ENCODE results near the gene SNX33. TPM values are rescaled to one million over a fixed set of nuclear protein-coding genes. Genes with fewer than 3 reads are reported as not detected.
A peak's percentile ranks its signal among the peaks of the same experiment; 100 is the strongest.
"Not testable (repeated sequence)": the region's sequence is repeated elsewhere in the genome, so short reads cannot be mapped to it uniquely, and the experiment has no call there.

SNX33 gene
- total RNA-seq, 1 donor = 19.9 TPM

- no peak for DNase-seq (ENCODE audit: low read depth)
- no peak overlapping the region for H3K4me3 ChIP-seq (ENCODE audit: low read depth, low read length)
- no peak for TF ChIP-seq CTCF (IDR thresholded peaks at IDR 0.05; ENCODE audit: insufficient read depth, low read depth, low read length)
These were observed 40.0 kb downstream of the SNX33 start for GRCh38 chr15:75687486-75688277.

- H3K4me3 ChIP-seq (ENCODE audit: low read depth, low read length) = no peak overlapping the region
- no peak for TF ChIP-seq CTCF (IDR thresholded peaks at IDR 0.05; ENCODE audit: insufficient read depth, low read depth, low read length)
- no peak for DNase-seq (ENCODE audit: low read depth)
These were observed 40.5 kb downstream of the SNX33 start for GRCh38 chr15:75688278-75688557.

GRCh38 chr15:75688831-75689230 is 41.1 kb downstream of the SNX33 start:
- DNase-seq (ENCODE audit: low read depth) = no peak
- no peak overlapping the region for H3K4me3 ChIP-seq (ENCODE audit: low read depth, low read length)
- TF ChIP-seq CTCF (IDR thresholded peaks at IDR 0.05; ENCODE audit: insufficient read depth, low read depth, low read length) = no peak

- not testable (repeated sequence) for DNase-seq (ENCODE audit: low read depth)
These were observed 41.7 kb downstream of the SNX33 start for GRCh38 chr15:75689429-75689828.

GRCh38 chr15:75692311-75692710 is 44.6 kb downstream of the SNX33 start:
- not testable (repeated sequence) for DNase-seq (ENCODE audit: low read depth); H3K4me3 ChIP-seq (ENCODE audit: low read depth, low read length)

More at GRCh38 chr15:75689429-75689828, 41.7 kb downstream of the SNX33 start:
- not testable (repeated sequence) for H3K4me3 ChIP-seq (ENCODE audit: low read depth, low read length)

DNA sequence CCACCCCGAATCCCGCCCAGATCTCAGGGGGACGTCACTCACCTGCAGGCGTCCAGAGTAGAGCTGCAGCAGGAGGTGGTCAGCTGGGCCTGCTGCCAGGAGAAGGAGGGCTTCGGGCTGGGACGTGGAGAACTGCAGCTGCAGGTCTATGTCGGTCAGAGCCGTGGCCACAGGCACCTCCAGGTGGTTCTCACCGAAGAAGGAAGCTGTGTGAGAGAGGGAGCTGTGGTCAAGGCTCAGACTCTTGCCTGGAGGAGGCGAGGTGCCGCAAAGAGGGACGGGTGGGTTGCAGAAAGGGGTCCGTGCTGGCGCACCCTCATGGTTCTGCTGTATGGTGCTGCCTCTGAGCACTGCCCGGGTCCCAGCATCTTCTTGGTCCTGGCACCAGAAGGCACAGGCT is 45.3 kb downstream of the SNX33 start:
- not testable (repeated sequence) for DNase-seq (ENCODE audit: low read depth)

GRCh38 chr15:75693501-75694240 is 46.0 kb downstream of the SNX33 start:
- H3K4me3 ChIP-seq (ENCODE audit: low read depth, low read length) = no peak overlapping the region
- DNase-seq (ENCODE audit: low read depth) = peak; percentile 74
- TF ChIP-seq CTCF (IDR thresholded peaks at IDR 0.05; ENCODE audit: insufficient read depth, low read depth, low read length) = no peak

More for the DNA sequence above, 45.3 kb downstream of the SNX33 start:
- not testable (repeated sequence) for H3K4me3 ChIP-seq (ENCODE audit: low read depth, low read length)

- peak; percentile 98 for DNase-seq (ENCODE audit: low read depth)
- TF ChIP-seq CTCF (IDR thresholded peaks at IDR 0.05; ENCODE audit: insufficient read depth, low read depth, low read length) = peak; percentile 32
- H3K4me3 ChIP-seq (ENCODE audit: low read depth, low read length) = no peak overlapping the region
These were observed 46.8 kb downstream of the SNX33 start for GRCh38 chr15:75694241-75695182.
